GM12873 (cell line): ENCODE results near the gene LAYN.

Experiments used
- TF ChIP-seq, protein P1 (sequence below): IDR thresholded peaks from 2 replicates; pipeline ENCODE4 v1.5.1; 2012; ENCODE audit warnings: low read depth, mild to moderate bottlenecking, moderate library complexity, low read length, control low read depth; ENCODE audit not compliant: insufficient read depth; ENCODE audit errors: missing control alignments

The LAYN gene

DNA sequence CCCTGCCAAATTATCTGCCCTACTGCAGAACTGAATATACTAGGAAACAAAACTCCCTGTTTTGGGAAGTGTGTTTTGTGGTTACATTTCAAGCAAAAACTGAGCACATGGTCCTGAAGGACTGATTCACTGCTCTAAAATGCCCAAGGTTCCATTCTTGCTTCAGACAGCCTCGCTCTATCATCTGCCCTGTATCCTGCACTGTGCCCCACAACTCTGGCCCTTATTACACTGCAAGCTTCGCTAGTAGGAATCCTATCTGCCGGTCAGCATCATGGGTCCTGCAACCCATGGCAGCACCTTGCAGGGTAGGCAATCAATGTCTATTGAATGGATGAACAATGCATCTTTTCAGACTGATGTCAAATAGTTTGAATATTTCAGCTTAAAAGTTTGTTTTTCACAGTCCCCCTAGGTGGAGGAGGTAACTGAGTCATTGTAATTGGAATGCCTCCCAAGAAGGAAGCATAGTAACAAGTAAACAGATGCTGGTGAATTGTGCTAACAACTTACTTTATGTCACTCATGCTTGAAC lies 21.3 kb downstream of the LAYN start:
- TF ChIP-seq, protein P1, sequence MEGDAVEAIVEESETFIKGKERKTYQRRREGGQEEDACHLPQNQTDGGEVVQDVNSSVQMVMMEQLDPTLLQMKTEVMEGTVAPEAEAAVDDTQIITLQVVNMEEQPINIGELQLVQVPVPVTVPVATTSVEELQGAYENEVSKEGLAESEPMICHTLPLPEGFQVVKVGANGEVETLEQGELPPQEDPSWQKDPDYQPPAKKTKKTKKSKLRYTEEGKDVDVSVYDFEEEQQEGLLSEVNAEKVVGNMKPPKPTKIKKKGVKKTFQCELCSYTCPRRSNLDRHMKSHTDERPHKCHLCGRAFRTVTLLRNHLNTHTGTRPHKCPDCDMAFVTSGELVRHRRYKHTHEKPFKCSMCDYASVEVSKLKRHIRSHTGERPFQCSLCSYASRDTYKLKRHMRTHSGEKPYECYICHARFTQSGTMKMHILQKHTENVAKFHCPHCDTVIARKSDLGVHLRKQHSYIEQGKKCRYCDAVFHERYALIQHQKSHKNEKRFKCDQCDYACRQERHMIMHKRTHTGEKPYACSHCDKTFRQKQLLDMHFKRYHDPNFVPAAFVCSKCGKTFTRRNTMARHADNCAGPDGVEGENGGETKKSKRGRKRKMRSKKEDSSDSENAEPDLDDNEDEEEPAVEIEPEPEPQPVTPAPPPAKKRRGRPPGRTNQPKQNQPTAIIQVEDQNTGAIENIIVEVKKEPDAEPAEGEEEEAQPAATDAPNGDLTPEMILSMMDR, result no peak

DNA sequence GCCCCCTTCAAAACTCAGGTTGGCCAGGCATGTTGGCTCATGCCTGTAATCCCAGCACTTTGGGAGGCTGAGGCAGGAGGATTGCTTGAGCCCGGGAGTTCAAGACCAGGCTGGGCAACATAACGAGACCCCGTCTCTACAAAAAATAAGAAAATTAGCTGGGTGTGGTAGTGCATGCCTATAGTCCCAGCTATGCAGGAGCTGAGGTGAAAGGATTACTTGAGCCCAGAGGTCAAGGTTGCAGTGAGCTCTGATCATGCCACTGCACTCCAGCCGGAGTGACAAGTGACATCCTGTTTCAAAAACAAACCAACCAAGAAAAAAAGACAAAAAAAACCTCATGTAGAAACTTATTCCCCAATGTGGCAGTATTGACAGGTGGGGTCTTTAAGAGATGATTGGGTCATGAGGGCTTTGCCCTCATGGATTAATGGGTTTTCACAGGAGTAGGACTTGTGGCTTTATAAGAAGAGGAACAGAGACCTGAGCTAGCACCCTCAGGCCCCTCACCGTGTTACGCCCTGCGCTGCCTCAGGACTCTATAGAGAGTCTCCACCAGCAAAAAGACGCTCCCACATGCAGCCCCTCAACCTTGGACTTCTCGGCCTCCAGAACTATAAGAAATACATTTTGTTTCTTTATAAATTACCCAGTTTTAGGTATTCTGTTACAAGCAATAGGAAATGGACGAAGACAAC lies 22.3 kb downstream of the LAYN start:
- TF ChIP-seq, protein P1, result no peak

DNA sequence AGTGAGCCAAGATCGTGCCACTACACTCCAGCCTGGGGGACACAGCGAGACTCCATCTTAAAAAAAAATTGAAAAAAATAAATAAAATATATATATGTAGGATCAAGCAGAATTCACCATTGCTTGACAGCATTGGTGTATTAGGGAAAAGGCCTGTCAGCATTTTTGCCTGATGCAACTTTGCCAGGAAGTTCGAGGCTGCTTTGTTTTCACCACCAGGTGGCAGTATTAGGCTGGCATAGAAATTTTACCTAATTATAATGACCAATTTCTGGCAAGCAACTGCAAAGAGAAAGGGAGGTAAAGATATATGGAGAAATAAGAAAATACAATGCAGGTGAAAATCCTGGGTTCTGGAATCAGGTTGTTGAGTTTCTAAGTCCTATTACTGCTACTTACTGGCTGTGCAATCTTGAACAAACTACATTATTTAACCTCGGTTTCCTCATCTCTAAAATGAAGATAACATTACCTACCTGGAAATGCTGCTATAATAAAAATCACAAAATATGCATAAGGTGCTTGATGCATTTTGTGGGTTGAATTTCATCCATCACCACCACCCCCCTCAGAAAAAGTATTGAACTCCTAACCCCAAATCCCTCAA lies 24.7 kb downstream of the LAYN start:
- TF ChIP-seq, protein P1, result peak; percentile 71

DNA sequence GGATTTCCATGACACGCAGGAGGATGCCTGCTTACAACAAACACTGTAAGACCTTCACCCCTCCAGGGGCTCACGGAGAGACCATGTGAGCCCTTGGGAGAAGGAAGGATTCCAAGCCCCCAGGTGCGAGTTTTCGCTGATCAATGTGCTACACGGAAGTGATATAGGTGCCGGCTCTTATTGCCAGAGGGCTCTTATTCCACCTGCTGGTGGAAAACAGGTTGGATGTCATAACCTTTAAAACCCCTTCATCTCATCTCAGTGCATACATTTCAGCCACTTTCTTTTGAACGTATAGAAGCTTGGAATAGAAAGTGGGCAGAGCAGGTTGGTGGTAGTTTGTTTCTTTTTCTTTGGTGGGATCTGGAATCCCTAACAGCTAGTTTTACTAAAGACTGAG lies 25.8 kb downstream of the LAYN start:
- TF ChIP-seq, protein P1, result no peak

DNA sequence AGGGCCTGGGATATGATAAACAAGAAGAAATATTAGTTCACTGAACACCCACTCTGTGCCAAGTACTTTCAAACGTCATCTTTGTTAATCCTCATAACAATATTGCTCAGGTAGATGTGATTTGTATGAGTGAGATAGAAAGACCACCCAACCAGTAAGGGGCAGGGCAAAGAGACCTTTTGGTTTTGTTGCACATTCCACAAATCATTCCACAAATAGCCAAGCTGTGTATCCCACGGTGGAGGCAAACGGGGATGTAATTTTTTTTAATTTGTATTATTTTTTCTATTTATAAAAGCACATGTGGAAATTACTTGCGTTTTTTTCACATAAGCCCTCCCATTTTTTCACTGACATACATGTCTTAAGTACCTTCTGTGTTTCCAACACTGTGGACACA lies 29.0 kb downstream of the LAYN start:
- TF ChIP-seq, protein P1, result no peak

DNA sequence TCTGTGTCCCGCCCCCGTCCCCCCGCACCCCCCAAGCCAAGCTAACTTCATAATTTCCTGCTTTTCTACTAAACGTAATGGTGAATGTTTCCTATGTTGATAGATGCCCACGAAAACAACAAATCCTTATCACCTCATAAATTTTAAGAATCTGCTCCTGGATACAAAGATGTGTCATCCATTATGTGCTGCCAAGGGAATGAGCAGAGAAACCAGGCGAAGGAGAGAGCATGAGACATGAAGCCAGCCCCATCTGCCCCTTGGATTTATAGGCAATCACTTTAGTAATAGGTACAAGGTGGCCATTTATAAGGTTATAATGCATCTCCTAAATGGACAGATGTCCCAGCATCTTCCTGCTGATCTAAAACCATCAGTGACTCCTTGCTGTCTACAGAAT lies 30.3 kb downstream of the LAYN start:
- TF ChIP-seq, protein P1, result no peak

DNA sequence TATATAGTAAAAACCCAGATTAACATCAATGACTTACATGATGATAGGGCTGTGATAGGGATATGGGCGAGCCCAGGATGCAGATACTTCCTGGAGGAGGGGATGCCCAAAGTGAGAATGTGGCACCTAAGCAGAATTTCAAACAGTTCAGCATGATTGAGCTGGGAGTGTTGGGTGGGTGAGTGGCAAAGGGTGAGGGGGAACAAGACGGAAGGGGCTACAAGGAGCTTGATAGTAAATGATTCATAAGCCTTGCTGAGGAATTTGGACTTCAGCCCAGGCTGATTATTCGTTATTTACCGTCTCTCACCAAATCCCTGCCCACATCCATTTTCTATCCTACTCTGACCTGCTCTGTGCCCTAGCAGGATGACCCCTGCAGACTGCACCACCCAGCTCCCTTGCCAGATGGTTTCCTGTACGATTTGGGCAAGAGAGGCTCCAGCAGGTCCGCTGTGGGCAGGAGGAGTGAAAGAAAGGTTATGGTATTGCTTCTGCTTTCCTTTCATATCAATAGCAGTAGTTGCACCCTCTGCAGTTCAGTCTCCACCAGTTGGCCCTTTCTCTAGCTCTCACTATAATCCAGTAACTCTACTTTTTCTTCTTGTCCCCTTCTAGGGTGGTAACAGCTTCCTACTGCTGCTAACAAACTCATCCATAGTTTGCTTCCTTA lies 31.4 kb downstream of the LAYN start:
- TF ChIP-seq, protein P1, result no peak
